GM18498 (cell line): ENCODE results near the gene SLC22A12.

ENCODE experiments used
- ATAC-seq: cut with Tn5 transposase; IDR thresholded peaks from one replicate; pipeline ENCODE4 v1.9.1; 2021; ENCODE audit warnings: mild to moderate bottlenecking, moderate library complexity; ENCODE audit not compliant: unreplicated experiment

Gene SLC22A12

GRCh38 chr11:64643256-64643881, 52.3 kb downstream of the SLC22A12 start:
- no peak for ATAC-seq

GRCh38 chr11:64643920-64644646, 53.1 kb downstream of the SLC22A12 start:
- ATAC-seq: no peak

DNA sequence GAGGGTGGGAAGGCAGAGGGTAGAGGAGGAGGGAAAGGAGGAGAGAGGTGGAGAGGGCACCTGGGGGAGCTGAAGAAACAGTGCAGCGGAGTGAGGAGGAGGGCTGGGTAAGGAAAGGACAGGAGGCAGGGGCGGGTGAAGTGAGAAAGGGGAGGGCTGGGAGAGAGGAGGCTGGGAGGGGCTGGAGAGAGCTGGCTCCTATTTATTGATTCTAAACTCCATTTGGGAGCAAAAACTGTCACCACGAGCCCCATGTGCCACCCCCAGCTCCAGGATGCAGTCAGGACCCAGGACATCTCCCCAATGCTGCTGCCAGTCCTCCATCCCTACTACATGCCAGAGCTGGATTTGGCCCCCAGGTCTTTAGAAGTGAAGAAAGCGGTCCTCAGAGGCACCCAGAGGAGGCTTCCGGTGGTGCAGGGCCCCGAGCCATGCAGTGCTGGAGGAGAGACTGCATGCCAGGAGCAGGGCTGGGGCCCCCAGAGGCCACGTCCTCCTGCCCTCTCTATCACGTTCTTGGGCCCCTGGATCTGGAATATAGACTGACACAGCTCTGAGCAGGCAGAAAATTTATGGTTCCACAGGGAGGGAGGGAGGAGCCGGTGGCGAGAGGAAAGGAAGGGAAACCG, 53.7 kb downstream of the SLC22A12 start:
- no peak for ATAC-seq

- ATAC-seq: no peak
These were observed 56.2 kb downstream of the SLC22A12 start for GRCh38 chr11:64647019-64647779.

DNA sequence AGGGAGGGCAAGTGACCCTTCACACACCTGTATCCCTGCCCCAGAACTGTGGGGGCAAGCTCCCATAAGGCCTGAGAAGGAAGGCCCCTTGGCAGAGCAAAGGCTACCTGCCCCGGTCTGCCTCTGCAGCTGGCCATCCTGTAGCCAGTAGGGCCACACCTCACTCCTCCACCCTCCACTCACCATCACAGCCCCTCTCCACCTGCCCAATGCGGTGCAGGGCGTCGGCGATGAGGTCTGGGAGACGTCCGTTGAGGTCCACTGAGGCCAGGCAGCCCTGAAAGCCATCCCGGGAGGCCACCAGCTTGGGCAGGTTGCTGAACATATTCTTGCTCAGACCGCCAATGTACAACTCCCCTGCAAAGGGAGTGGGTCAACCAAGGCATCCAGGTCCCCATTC, 57.5 kb downstream of the SLC22A12 start:
- ATAC-seq: no peak

- ATAC-seq: no peak
These were observed 58.3 kb downstream of the SLC22A12 start for GRCh38 chr11:64649291-64649697.

DNA sequence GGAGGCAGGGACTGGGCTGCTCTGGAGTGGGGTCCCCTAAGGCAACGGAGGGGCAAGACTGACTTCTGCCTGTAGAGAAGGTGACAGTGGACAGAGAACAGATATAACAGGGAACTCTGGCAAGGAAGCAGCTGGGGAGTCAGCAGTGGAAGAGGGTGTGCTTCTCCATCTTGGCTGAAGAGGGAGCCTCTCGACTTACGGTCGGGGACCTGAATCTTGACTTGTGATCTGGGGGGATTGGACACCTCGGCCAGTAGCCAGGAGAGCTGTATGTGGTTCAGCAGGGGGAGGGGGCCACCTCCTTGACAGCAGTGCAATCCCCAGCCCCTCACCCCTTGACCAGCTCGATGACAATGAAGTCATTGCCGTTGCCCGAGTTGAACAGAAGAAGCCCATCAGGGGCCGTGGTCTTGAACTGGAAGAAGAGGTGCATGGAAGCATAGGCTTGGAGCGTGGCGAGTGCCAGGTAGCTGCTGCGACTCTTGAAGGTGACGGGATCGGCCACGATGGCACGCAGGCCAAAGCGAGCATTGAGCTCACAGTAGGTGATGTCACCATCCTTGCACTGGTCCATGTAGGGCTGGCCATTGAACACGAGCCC, 60.0 kb downstream of the SLC22A12 start:
- ATAC-seq: no peak
